ENCODE measurements around the gene RNASET2.
"Not testable (repeated sequence)": the region's sequence is repeated elsewhere in the genome, so short reads cannot be mapped to it uniquely, and the experiment has no call there.

RNASET2 gene

DNA sequence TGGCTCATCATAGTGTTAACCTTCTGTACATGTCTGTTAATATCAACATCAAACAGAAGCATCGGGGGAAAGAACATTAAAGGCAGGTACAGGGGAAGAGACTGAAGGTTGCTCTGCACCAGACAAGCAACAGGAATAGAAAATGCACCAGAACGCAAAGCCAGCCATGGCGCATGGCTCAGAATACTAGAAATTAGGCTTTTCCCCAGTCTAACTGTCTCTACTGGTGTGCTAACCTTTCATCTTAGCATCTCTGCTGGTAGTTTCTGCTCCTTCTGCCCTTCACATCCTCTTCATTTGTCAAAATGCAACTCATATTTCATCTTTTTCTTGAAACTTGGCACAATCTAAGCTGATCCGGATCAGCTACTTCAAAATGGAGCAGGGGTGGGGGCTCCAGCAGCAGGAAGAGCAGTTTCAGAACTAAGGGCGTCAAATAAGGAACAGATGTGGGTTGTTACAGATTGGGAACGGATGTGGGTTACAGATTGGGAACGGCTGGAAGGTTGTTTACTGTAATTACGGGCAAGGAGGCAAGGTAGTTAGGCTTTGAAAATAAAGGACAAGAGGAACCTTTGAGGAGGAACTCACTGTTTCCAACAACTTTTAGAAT, 13.1 kb upstream of the RNASET2 start:
- DNase-seq, result no peak

DNA sequence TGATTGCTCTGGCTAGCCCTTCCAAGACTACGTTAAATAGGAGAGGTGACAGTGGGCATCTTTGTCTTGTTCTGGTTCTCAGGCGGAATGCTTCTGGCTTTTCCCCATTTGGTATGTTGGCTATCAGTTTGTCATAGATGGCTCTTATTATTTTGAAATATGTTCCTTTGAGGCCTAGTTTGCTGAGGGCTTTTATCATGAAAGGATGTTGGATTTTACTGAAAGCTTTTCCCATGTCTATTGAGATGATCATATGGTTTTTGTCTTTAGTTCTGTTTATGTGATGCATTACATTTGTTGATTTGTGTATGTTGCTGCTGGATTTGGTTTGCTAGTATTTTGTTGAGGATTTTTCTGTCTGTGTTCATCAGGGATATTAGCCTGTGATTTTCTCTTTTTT, 9.9 kb upstream of the RNASET2 start:
- DNase-seq, result no peak

DNA sequence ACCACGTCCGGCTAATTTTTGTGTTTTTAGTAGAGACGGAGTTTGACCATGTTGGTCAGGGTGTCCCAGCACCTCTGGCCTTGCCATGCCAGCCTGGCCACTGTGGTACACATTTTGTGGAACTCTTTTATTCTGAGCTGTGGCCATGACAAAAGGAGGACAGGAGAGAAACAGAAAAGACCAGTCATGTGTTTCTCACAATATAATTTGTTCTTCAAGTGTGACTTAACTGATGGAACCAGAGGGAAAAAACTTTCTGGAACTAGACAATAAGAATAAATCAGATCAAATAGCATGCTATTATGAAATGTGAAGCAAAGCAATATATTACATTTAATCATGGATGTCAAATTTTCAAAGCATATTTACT, 4.2 kb upstream of the RNASET2 start:
- DNase-seq, result no peak

DNA sequence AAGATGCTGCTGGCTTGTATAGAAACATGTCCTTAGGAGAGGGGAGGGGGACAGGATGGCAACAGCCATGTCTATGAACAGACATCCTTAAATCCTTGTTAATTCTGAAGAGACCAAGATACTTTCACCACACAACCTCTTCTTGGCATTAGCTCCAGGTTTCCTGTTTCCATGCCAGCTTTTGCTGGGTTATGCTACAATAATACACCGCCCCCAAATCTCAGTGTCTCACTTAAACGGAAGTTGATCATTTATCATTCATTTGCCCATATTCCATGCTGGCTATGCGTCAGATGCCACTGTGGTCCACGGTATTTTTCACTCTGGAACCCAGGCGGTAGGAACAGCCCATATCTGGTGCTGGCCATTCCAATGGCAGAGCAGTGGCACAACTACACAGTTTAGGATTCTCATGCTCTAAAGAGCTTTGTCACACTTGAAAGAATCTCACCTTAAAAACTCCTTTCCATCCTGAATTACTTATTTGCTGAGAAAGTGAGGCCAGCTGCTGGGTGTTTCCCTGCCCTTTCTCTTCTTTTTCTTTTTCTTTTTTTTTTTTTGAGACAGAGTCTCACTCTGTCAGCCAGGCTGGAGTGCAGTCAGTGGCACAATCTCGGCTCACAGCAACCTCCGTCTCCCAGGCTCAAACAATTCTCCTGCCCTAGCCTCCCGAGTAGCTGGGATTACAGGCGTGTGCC, 3.7 kb upstream of the RNASET2 start:
- no peak for DNase-seq

DNA sequence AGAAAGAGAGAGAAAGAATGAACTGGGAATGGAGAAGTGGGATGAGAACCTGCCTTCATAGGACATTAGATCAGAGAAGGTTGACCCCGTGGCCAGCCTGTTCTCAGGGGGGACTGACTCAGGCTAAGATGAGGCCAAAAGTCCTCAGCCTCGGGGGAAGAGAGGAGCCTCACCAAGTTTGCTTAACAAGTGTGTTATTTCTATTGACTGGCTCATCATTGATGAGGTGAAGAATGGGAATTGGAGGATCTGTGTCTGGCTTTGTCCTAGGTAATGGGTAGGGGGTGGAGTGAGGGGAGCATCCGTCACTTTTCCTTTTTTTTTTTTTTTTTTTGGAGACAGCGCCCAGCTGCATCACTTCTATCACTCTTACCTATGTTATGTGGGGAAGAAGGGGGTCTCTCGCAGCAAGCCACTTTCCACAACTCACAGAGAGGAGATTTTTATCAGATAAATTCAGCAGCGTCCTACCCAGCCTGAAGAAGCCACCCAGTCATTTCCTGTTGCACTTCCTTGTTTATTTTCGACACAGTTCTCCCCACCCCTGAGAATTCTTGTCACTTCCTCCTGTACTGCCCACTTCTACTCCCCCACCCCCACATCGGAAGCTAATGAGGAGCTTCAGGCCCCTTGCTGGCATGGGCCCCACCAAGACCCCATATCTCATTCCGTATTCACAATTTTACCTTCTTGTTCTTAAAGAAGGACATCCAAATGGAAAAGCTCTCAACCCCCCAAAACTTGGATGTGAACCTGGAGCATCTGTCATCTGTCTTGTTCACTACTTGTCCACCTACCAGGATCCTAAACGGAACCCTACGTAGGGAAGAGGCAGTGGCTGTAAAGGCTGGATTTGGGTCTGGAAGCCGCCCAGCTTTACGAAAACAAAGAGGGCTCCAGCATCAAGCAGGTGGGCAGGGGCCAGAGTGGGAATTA, 2.8 kb upstream of the RNASET2 start:
- no peak for DNase-seq

DNA sequence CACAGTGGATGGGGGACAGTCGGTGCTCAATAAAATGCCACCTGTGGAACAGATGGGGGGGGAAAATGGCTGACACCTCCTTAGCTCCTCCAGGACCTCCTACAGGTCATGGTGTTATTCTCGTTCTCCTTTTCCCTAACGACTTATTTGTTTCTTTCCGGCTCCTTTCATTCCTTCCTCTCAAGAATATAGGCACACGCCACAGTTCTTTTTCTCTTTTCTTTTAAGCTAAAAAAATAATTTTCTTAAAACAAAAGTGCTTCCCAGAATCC, 1.4 kb upstream of the RNASET2 start:
- no peak for DNase-seq

DNA sequence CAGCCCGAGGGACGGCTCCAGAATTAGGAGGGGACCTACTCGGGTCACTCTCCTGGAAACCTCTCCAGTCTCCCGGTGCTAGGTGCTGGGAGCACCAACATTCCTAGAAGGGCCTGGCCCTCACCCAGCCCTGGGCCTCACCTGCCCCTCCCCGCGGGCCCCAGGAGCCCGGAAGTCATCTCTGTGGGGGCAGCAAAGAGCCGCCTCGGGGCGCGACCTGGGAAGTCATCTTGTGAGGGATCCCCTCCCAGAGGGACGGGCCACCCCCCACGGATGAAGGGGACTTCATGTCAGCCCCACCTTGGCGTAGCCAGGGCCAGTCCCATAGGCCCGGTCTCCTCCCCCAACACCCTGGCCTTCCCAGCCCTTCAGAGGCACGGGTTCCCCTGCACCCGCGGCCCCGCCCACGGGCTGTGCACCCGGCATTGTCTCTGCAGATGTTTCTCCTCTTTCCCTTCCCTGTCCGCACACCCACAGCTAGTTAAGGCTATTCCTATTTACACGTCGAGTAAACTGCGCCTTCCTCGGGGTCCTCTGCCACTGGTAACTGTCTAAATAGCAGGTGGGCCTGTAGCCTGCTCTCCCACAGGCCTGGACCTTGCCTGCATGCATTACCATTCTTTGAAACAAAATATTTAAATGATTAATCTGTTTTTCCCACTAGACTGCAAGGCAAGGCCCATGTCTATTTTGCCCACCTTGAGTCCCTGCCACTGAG, 896 bp upstream of the RNASET2 start:
- DNase-seq, result peak; percentile 61

DNA sequence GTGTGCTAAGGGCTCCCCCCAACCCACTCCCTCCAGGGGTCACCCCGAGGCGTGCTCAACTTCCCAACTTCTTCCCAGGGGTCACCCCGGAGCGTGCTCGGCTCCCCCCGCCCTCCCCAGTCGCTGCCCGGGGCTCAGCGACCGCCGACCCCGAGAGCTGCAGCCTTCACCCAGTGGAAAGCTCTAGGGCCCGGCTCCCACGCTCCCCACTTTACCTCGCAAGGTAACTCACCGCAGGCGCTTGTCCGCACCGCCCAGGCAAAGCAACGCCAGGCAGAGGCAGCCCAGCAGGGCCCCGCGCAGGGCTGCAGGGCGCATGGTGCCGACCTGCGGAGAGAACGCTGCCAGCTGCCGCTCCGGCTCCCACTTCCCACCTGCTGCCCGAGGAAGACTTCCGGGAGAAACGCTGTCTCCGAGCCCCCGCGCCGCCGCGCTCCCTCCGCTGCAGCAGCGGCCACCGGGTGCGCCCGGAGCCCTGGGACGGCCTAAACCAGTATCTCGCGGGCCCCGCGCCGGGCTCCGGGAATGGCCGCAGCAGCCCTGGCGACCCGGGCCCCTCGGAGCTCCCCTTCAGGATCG, 396 bp downstream of the RNASET2 start:
- no peak for DNase-seq

DNA sequence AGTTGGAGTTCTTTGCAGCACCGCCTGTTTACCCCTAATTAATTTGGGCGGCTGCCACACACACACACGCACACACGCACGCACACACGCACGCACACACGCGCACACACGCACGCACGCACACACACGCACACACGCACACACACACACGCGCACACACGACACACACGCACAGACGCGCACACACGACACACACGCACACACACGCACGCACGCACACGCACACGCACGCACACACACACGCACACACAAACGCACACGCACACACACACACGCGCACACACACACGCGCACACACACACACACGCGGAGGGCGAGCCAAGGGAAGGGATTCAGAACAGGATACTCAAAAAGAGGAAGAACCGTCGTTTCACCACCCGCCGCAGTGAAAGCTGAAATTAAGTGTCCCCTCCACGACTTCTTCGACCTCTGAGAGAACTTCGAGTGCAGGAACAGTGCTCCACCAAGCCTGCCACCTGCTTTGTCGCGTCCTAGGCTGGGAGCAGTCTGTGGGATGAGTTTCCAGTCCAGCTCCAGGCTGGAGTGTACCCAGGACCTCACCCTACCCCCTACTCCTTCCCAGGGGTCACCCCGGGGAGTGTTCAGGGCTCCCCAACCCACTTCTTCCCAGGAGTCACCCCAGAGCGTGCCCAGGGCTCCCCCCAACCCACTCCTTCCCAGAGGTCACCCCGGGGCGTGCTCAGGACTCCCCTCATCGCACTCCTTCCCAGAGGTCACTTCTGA, 1.1 kb downstream of the RNASET2 start:
- DNase-seq, result no peak

DNA sequence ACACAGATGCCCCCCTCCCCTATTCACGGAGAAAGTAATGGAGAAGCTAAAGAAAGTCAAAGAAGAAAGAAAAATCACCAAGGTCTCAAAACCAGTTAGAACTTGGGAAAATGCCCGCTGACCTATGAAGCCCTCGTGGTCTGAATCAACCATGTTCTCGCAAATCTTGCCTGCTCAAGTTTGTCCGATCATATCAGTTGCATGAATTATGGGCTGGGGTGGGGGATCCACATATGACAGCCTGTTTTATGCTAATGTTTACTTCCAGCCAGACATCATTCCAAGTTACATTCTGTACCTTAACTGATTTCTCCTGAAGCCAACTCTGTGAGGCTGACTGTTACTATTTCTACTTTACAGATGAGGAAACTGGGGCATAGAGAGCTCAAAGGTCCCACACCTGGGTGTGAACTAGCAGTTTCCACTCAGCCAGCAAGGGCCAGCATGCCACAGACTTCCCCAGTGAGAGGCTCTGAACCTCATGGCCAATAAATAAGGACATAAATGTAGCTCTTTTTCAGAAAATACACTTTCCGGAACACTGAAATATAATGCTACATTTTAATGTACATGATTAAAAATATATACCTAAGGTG, 2.1 kb downstream of the RNASET2 start:
- DNase-seq, result no peak

DNA sequence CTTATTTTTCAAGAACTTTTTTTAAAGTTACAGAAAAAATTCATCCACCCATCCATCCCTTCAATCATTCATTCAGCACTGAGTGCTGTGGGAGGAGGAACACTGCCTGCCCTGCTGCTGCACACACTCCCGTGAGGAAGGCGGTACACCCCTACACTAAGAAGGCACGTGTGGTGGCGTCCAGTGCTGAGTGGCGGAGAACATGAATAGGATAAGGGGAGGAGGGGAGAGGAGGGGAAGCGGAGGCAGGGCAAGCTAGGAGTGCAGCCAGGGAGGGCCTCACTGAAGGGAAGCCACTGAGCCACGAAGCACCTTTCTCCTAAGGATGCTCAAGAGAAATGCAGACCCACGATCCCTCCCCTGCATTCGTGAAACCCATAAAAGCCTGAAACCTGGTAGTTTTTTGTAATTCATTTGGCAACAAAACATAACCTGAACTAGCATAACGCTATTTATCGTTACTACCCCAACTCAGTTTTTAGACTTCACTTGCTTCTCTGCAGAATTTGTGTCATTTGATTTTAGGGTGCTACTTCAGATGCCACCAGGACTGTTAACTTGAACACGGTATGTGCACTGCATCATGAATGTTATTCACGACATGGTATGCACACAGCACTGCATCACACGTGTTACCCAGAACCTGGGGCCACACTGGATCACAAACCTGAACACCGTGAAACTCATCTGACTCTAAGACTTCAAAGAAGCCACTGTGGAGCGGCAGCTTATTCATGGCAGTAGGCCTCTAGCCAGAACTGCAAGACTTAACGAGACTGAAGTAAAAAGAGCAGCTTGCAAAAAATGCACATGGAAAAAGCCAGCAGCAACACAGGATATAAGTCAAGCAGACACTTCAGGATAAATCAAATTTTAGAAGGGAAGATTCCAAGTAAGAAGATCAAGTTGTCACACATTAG, 3.5 kb downstream of the RNASET2 start:
- no peak for DNase-seq

DNA sequence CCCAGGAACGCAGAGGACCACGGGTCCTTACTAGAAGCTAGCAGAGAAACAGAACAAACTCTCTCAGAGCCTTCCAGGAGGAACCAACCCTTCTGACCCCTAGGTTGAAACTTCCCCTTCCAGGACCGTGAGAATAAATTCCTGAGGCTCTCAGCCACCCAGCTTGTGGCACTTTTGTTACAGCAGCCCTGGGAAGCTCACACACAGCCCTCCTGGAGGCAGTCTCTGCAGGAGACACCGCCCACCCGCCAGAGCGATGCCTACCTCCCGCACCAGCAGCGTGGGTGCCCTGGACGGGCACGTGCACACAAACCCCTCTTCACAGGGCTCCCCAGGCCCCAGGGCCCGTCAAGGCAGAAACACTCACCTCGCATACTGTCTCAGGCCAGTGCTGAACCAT, 4.2 kb downstream of the RNASET2 start:
- no peak for DNase-seq

DNA sequence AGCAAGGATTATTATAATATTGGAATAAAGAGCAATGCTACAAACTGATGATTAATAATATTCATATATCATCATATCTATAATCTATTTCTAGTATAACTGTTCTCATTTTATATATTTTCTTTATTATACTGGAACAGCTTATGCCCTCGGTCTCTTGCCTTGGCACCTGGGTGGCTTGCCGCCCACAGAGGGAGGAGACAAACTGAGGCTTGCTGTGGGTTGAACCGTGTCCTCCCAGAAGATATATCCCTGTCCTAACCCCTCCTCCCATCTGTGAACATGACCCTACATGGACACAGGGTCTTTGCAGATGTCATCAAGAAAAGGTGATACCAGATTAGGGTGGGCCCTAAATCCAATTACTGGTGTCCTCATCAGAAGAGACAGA, 4.7 kb downstream of the RNASET2 start:
- no peak for DNase-seq

DNA sequence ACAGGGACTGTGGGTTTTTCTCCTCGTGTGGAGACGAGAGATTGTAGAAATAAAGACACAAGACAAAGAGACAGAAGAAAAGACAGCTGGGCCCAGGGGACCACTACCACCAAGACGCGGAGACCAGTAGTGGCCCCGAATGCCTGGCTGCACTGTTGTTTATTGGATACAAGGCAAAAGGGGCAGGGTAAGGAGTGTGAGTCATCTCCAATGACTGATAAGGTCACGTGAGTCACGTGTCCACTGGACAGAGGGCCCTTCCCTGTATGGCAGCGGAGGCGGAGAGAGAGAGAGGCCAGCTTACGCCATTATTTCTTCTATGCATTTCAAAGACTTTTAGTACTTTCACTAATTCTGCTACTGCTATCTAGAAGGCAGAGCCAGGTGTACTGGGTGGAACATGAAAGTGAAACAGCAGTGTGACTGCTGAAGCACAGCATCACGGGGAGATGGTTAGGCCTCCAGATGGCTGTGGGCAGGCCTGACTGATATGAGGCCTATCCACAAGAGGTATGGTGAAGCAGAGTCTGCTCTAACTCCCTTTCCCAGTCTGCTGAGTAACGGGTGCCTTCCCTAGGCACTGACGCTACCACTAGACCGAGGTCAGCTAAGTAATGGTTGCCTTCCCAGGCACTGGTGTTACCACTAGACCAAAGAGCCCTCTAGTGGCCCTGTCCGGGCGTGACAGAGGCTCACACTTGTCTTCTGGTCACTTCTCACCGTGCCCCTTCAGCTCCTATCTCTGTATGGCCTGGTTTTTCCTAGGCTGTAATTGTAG, 5.3 kb downstream of the RNASET2 start:
- peak; percentile 76 for DNase-seq

DNA sequence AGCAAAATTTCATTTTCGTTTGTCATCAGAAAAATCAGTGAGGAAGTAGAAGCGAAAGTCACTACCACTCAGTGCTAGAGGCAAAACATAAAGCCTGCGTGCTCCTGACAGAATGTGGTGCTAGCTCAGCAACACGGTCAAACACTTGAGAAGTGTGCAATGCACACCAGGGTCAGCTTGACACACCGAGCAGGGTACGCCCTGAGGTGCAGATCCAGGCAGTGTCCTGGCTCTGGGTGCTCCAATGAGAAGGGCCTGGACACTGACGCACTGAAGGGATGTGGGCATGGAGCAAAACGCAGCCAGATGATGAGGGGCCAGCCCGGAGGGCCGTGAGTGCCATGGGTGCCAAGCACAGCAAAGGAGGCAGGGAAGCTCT, 5.9 kb downstream of the RNASET2 start:
- peak; percentile 48 for DNase-seq

DNA sequence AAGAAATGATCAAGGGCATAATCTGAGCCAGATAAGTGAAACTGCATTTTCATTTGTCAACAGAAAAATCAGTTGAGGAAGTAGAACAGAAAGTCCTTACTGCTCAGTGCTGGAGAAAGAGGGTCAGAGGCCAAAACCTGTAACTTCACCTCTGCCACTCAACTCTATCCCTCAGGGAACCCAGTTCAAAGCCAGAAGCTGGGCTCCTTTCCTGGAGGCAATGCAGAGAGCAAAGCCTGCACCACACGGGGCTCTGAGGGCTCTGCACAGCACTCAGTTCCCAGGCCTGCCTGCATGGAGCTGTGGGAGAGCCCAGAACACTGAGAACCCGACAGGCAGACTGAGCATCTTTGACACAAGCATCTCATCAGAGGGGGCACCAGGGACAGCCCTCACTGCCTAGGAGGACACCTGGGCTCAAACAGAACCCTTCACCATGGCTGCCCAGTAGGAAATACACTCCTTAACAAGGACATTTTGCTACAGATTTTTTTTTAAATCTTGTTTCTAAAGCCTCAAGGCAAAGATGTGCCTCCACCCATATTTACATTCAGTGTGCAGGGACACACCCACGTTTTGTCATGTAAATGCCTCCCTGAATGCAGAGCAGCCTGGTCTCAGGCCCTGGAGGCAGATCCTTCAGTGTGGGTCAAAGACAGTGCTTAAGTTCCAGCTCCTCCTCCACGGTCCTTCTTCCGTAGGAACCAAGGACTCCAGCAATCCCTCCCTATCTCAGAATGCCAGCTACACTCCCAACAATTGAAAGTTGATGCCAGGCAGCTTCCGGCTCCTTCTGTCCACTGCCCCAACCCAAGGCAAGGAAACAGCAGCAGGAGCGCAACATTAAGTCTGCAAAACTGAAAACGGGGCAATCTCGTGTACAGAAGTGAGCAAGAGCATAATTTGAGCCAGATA, 6.6 kb downstream of the RNASET2 start:
- no peak for DNase-seq

DNA sequence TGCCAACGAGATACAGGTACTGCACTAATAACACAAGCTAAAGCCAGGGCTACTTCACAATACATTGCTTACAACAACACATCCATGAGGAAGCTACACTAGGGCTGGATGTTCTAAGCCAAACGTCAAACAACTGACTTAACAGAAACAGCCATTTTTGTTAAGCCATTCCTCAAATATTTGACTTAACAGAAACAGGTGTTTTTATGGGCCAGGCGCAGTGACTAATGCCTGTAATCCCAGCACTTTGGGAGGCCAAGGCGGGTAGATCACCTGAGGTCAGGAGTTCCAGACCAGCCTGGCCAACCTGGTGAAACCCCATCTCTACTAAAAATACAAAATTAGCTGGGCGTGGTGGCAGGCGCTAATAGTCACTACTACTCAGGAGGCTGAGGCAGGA, 7.6 kb downstream of the RNASET2 start:
- not testable (repeated sequence) for DNase-seq

DNA sequence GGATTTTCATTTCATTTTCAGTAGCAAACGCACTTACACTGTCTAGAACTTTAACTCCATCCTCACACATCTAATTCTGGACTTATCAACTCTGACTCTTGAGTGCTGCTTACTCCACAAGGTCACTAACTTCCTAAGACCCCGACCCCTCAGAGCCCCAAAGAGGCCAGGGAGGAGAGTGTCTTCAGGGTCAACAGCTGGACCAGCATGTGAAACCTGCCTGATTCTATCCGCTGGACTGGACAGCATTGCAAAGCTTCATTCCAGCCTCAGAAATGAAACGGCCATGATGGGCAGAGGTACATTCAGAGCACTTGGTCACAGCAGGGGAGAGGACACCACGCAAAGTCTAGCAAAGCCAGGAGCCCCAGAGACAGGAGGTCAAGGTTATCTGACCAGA, 9.1 kb downstream of the RNASET2 start:
- no peak for DNase-seq

DNA sequence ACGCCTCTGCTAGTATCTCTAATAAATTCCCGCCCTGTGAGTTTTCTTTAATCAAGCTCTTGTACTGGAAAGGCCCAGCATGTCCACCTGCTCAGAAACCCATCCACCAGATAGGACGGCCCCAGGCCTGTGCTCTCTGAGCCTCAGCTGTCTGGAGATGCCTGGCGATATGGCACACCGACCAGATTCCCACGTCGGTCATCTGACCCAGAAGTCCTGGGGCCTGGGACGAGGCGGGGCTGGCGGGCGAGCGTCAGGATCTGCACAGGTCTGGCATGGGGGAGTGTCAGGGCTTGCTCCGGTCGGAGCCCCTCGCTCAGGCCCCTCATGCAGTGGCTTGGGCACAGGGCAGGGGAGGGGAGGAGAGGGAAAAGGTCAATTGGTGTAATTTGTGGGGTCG, 10.2 kb downstream of the RNASET2 start:
- no peak for DNase-seq

Data from activated CD4-positive, CD25-positive, alpha-beta regulatory T cell treated with anti-CD3 and anti-CD28 coated beads, Interleukin-2, amount 50 U/mL, for 72 hours (primary cell).